Islet precursor cell (in vitro differentiated cells): Measurements from ENCODE around the gene LTBP4.
"Not testable (repeated sequence)": the region's sequence is repeated elsewhere in the genome, so short reads cannot be mapped to it uniquely, and the experiment has no call there.

ENCODE experiments used
- DNase-seq: peaks from one replicate; pipeline ENCODE4 v3.0.0-alpha.2; 2018

Gene LTBP4

DNA sequence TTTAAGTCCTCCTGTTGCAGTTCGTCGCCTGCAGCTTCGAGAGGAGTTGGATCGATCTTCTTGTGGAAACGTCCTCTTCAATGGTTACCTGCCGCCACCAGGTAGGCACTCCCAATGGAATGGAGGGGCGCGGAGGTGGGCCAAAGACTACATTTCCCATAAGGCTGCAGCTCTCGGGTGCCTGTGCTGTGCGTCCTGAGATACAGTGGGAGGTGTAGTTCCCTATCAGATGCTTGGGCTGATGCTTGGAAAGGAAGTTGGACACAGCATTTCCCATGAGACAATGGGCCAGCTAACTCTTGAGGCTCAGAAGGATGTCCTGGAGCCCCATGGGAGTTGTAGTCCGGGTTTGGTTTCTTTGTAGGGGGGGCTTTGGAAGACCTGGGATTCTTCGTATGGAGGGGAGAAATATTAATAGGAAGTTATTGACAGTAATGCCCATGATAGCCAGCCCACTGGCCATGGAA, 22.7 kb upstream of the LTBP4 start:
- peak; percentile 72 for DNase-seq

DNA sequence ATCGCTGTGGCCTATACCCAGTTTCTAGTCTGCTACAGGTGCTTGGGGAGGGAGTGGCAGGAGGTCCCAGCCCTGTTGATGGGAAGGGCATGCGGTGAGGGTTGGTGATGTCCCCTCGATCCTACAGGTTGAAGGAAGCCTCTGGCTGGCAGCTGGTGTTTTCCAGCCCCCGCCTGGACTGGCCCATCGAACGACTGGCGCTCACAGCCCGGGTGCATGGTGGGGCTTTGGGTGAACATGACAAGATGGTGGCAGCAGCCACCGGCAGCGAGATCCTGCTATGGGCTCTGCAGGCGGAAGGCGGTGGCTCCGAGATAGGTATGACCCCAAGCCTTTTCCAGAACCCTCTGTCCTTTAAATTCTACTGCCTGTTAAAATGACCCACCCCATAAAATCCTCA, 20.6 kb upstream of the LTBP4 start:
- no peak for DNase-seq

GRCh38 chr19:40581531-40581930, 19.6 kb upstream of the LTBP4 start:
- no peak for DNase-seq

DNA sequence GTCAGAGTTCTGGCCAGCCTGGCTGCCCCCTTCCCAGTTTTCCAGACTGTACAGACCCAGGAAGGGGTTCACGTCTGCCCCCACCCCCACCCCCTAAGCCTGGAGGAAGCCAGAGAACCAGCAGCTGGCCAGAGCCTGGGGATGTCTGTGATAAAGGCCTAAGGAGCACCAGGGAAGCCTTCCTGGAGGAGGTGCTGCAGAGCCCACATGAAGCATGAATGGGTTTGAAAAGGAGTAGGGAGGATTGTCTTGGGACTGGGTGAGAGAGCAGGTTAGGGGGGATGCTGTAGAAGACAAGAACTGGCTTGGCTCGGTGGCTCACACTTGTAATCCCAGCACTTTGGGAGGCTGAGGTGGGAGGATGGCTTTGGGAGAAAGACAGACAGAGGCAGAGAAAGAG, 18.7 kb upstream of the LTBP4 start:
- no peak for DNase-seq

DNA sequence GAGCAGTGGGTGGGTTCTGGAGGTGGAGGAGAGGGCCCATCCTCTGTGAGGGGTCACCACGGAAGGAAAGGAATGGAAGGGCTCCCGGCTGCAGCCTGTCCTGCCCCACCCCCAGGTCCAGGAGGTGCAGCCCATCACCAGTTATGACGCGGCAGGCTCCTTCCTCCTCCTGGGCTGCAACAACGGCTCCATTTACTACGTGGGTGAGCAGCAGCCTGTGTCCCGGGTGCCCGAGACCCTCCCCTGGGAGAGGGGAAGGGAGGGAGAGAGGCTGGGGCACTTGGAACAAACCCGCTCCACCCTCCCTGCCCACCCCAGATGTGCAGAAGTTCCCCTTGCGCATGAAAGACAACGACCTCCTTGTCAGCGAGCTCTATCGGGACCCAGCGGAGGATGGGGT, 17.9 kb upstream of the LTBP4 start:
- DNase-seq, result no peak

DNA sequence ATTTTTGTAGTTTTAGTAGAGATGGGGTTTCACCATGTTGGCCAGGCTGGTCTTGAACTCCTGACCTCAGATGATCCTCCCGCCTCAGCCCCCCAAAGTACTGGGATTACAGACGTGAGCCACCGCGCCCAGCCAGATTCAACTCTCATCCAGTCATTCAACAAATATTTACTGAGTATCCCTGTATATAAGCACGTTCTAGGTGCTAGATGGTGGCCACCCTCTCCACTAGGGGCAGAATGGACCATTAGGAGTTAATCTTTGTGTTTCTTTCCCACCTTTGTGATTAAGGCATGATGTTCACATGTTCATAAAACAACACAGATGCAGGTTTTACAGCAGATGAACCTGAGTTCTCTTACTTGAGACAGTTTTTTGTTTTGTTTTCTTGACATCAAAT, 17.2 kb upstream of the LTBP4 start:
- DNase-seq, result no peak

GRCh38 chr19:40585241-40585981, 15.8 kb upstream of the LTBP4 start:
- no peak for DNase-seq

DNA sequence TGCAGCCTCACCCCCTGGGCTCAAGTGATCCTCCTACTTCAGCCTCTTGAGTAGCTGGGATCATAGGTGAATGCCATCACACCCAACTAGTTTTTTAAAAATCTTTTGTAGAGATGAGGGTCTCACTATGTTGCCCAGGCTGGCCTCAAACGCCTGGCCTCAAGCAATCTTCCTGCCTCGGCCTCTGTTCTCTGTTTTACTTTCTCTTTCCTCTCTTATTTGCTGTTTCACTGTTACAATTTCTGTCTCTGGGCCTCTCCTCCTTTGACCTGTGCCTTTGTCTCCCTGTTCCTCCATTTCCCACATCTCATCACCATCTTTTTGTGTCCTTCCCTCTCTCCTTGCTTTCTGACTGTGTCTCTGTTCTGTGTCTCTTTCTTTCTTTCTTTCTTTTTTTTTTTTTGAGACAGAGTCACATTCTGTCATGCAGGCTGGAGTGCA, 15.2 kb upstream of the LTBP4 start:
- DNase-seq, result no peak

DNA sequence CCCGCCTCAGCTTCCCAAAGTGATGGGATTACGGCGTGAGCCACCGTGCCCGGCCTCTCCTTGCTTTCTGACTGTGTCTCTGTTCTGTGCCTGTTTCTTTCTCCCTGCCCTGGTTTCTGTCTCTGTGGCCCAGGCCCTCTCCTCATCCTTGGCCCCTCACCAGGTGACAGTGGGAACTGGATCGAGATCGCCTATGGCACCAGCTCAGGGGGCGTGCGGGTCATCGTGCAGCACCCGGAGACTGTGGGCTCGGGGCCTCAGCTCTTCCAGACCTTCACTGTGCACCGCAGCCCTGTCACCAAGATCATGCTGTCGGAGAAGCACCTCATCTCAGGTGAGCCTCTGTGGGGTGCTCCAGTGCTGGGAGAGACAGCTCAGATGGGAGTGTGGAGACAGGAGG, 14.6 kb upstream of the LTBP4 start:
- no peak for DNase-seq

DNA sequence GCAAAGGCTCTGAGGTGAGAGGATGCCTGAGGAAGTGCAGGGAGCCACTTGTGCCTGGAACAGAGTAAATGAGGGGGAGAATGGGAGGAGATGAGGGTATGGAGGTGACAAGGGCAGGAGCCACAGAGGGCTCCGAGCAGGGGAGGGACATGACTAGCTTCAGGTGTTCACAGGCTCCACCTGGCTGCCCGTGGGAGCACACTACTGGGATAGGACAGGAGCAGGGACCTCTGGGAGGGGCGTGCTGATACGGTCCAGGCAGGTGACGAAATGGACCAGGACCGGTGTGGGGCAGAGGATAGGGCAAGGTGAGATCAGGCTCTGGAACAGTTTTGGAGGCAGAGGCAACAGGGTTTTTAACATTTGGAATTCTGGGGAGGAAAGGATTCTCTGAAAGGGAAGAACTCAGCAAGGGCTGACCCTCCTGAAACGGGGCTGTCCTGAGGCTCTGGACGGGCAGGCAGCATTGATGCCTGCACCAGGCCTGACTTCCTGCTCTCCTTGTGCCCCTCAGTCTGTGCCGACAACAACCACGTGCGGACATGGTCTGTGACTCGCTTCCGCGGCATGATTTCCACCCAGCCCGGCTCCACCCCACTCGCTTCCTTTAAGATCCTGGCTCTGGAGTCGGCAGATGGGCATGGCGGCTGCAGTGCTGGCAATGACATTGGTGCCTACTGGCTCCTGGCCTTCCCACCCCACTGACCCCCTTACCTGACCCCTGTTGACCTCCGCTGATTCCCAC, 12.9 kb upstream of the LTBP4 start:
- peak; percentile 71 for DNase-seq

DNA sequence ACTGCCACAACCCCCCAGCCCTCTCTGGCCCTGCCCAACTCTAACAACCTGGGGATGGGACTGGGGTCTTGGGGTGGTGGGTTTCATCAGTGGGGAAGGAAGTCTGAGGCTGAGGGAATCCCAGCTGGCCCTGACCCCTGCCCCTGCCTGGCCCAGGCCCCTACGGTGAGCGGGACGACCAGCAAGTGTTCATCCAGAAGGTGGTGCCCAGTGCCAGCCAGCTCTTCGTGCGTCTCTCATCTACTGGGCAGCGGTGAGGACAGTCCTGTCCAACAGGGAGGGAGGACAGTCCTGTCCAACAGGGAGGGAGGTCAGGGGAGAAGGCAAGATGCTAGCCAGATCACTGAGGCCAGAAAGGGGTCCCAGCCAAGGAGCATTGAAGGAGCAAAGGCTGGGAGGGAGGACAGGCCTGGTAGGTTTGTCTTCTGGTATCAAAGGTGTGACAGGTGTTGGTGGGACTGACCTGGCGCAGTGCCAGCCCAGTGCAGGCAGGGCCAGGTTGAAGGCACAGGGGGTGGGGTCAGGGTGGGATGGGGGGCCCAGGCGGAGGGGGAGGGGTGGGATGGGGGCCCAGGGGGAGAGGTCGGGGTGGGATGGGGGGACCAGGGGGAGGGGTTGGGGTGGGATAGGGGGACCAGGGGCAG, 12.1 kb upstream of the LTBP4 start:
- DNase-seq, result no peak

DNA sequence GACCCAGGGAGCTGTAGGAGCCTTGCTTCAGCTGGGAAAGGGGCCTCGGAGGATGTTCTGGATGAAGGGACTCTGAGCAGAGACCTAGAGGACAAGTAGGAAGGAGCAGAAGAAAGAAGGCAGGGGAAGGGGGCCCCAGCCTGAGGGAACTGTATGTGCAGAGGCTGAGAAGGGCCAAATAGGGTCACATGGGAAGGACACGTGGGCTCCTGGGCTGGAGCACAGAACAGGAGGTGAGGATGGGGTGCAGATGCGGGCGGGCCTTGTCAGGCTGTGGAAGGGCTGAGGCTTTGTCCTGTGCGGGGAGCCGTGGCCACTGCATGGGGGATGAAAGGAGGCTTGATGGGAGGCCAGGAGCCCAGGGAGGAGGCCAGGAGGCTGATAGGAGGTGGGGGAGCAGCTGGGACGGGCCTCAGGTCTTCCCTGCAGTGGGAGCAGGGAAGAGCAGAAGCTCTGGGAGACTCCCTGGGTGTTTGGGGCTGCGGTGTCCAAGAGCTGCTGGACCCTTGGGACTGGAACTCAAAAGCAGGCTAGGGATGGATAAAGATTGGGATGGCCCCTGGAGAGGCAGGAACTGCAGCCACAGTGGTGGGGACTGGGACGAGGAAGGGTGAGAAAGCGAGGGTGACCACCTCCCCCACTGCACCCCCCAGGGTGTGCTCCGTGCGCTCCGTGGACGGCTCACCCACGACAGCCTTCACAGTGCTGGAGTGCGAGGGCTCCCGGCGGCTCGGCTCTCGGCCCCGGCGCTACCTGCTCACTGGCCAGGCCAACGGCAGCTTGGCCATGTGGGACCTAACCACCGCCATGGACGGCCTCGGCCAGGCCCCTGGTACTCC, 11.4 kb upstream of the LTBP4 start:
- DNase-seq, result no peak

GRCh38 chr19:40590464-40591265, 10.5 kb upstream of the LTBP4 start:
- DNase-seq, result no peak

DNA sequence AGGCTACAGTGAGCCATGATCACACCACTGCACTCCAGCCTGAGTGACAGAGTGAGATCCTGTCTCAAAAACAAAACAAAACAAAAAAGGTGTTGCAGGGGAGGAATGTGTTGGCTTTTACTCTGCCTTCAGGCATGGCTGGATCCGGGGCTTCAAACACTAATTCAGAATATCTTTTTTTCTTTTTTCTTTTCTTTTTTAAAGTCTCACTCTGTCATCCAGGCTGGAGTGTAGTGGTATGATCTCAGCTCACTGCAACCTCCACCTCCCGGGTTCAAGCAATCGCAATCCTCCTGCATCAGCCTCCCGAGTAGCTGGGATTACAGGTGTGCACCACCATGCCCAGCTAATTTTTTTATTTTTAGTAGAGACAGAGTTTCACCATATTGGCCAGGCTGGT, 9.4 kb upstream of the LTBP4 start:
- not testable (repeated sequence) for DNase-seq

GRCh38 chr19:40592170-40592569, 9.0 kb upstream of the LTBP4 start:
- DNase-seq, result no peak

DNA sequence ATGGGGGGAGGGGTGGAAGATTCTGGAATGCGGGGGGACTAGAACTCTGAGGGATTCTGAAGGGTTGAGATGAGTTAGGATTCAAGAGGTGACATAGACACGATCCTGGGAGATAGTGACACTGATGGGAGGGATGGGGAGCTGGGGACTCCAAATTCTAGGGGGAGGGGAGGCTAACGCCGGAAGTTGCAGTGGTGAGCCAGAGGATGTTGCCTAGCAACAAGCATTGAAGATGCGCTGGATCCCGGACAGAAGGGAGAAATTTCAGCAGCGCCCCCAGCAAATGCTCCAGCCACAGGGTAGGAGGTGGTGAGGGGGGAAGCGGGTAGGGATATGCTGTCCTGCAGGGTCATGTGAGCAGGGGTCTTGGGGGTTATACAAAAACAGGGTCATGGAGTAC, 6.9 kb upstream of the LTBP4 start:
- no peak for DNase-seq

DNA sequence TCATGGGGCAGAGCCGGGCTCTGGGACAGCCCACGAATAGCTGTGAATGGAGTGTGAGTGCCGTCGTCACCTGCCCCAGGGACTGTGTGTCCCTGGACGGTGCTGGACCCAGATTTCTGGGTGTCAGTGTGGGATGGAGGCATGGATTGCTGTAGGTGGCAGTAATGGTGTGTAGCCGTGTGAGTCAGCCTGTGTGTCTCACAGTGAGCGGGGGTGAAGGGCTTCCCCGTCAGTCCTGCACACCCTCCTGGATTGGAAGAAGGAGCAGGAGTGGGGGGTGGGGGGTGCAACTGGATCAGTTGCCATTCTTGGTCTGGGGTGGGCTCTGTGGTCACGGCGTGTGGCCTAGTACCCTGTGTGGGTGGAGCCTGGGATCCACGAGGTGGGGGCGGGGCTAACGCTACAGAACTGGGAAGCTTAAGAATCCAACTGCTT, 6.5 kb upstream of the LTBP4 start:
- DNase-seq, result no peak

DNA sequence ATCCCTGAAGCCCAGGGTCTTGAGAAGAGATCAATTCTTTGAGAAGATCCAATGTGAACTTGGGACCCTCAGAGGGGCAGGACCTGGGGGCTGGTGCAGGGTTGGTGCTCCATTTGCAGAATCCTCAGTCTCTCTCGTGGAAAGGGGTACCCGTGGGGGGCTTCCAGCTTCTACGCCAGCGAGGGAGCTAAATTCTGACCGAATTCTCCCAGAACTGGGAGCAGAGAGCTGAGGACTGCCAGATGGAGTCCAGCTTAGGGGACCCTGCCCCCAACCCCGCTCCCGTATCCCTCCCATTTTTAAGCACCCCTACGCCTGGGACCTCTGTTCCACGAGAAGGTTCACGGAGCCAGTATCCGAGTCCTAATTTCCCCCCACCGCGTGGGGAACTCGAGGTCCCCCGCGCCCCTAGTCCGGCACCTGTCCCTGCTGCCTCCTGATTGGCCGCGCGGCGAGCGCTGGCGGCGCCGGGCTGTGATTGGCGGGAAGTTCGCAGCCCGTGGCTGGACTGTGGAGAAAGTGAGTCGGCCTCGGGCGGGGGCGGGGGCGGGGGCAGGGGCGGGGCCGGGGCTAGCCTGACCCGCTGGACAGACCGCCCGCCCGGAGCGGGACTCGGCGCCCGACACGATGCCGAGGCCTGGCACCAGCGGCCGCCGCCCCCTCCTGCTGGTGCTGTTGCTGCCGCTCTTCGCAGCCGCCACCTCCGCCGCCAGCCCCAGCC, 4.4 kb upstream of the LTBP4 start:
- peak; percentile 87 for DNase-seq

DNA sequence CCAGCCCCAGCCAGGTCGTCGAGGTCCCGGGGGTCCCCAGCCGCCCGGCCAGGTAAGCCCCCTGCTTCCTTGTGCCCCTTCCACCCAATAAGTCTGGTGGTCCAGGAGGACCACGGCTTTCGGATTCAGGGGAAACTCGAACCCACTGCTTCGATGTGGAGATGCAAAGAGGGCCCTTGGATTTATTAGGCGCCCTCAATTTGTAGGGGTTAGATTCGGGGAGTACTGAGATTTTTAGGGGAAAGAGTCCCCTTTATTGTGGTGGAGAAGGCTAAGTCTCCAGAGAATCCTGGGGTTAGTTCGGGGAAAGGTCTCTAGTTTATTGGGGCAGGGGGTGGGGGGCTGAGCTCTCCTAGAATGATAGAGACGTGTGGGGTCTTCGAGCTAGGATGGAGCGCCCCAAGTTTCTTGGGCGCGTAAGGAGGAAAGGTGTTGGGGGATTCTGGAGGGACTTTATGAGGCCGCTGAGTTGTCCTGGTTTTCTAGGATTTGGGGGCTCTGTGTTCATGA, 3.8 kb upstream of the LTBP4 start:
- no peak for DNase-seq

- peak; percentile 94 for DNase-seq
Observed at GRCh38 chr19:40598121-40598917, 2.9 kb upstream of the LTBP4 start.
